Pancreas (tissue), 10 donors: ENCODE results near the gene C4B. TPM values are rescaled to one million over a fixed set of nuclear protein-coding genes. Genes with fewer than 3 reads are reported as not detected.

Experiments used
- ATAC-seq, 4 donors: fragments of 200-7000 bp; cut with Tn5 transposase; one replicate each; pipeline versions ENCODE4 v1.8.0 to v1.9.1; 2020; ENCODE audit warnings: mild to moderate bottlenecking in 4 of 4, moderate library complexity in 4 of 4
- DNase-seq, 6 donors: peaks; one replicate each; pipeline ENCODE4 v3.0.0-alpha.2; 2020
- FAIRE-seq: peaks from 2 replicates; lab custom pipeline; 2012; peaks lifted over from hg19 to GRCh38; lab: Jason Lieb, UNC
- H3K27ac ChIP-seq, 4 donors: fragments of 200-600 bp; sonication (generic); 1 replicate in 3 of 4; 2 replicates in 1 of 4; pipeline versions ENCODE4 v1.5.0 to v1.8.0; 2020
- H3K27me3 ChIP-seq, 4 donors: fragments of 200-600 bp; one replicate each; pipeline ENCODE4 v1.8.0; 2021
- H3K36me3 ChIP-seq, 3 donors: fragments of 200-600 bp; sonication (generic) in 1 of 3; one replicate each; pipeline versions ENCODE4 v1.5.0 to v1.8.0; 2020 to 2021
- H3K4me1 ChIP-seq, 3 donors: fragments of 200-600 bp; one replicate each; pipeline ENCODE4 v1.8.0; 2021
- H3K4me3 ChIP-seq, 4 donors: fragments of 200-600 bp; sonication (generic) in 2 of 4; one replicate each; pipeline versions ENCODE4 v1.5.0 to v1.8.0; 2020 to 2021
- H3K9me3 ChIP-seq, 4 donors: fragments of 200-600 bp; one replicate each; pipeline ENCODE4 v1.8.0; 2021
- CTCF ChIP-seq, 4 donors: fragments of 200-600 bp; sonication (generic) in 3 of 4; IDR thresholded peaks; one replicate each; pipeline versions ENCODE4 v1.5.0 to v1.8.0; 2021; ENCODE audit warnings: antibody characterized with exemption in 4 of 4
- WGBS, 2 donors: extraction: QIAGEN DNeasy Blood & Tissue Kit; methylation state at CpG; one replicate each; pipeline ENCODE4 v1.1.7; 2013; 5-methylcytosine and 5-hydroxymethylcytosine counted together
- intact Hi-C, 3 donors: fragments of 100-400 bp; cut with DNase I; formaldehyde crosslinking; loops; one replicate each; pipeline versions ENCODE4 v1.11.1 to v1.14.2; 2022
- polyA plus RNA-seq, 2 donors: library from polyadenylated mRNA; stranded (reverse); fragments of 200-250 nt; gene quantifications; one replicate each; pipeline ENCODE4 v1.2.3, GENCODE V29; 2013
- total RNA-seq, 6 donors: library from RNA; stranded (reverse); fragmentation: NEBNext Ultra II Directional in 4 of 6; extraction: Animal tissue kit (Norgen Biotek cat#: 25700) in 4 of 6; gene quantifications; one replicate each; pipeline versions ENCODE4 v1.2.1 to v1.2.4, GENCODE V29; 2021 to 2023
- donor health status: healthy with polysubstance abuse.
- donor health status: DM: no; HTN: no; CAD: no; lungs with moderate emphysema.
- donor health status: DM: no; HTN: no; CAD: no.
- donor health status: control.
- donor health status: control.
- donor health status: Bipolar disorder and iron deficiency.
- donor health status: DM: yes; HTN: yes; CAD: no.
- donor health status: DM: no; HTN: no; CAD: no.
- donor health status: DM: no; HTN: no; CAD: no.
- donor health status: DM: yes; HTN: yes; CAD: no.

Gene C4B
- total and polyA plus RNA-seq, 8 donors = 15.3 to 665 (median 141) TPM

- WGBS, 2 donors = 59 to 65% methylated on average over 22 of the region's 22 CpGs
- intact Hi-C loops = no loop called here
- TF ChIP-seq CTCF (IDR thresholded peaks at IDR 0.05) = no peak
- Histone ChIP-seq H3K4me1 (no peaks in the 10 kb centered on the region), H3K4me3 (no peak overlapping the region), H3K36me3 (no peaks in the 10 kb centered on the region), H3K27me3 (no peaks in the 10 kb centered on the region), H3K9me3 (no peaks in the 10 kb centered on the region), H3K27ac (no peak overlapping the region)
- FAIRE-seq (no peak), DNase-seq (peak in 1 of 6 donors; percentile 10), ATAC-seq (peak in 3 of 4 donors; percentile 32 to 47 (median 45))
These were observed 66.8 kb downstream of the C4B start for GRCh38 chr6:32081168-32081990.

GRCh38 chr6:32082478-32082877, 67.9 kb downstream of the C4B start:
- Histone ChIP-seq H3K4me3 (no peak overlapping the region), H3K4me1 (no peaks in the 10 kb centered on the region), H3K36me3 (no peaks in the 10 kb centered on the region), H3K9me3 (no peaks in the 10 kb centered on the region), H3K27ac (no peak overlapping the region), H3K27me3 (no peaks in the 10 kb centered on the region)
- intact Hi-C loops = no loop called here
- no peak for ATAC-seq
- FAIRE-seq = no peak
- no peak for DNase-seq
- no peak for TF ChIP-seq CTCF (IDR thresholded peaks at IDR 0.05)
- WGBS, 2 donors = 44 to 48% methylated on average over 6 of the region's 6 CpGs

- 52 to 70% methylated on average over 9 of the region's 9 CpGs for WGBS, 2 donors
- no peaks in the 10 kb centered on the region for H3K9me3 ChIP-seq
- no peaks in the 10 kb centered on the region for H3K27me3 ChIP-seq
- no peaks in the 10 kb centered on the region for H3K4me1 ChIP-seq
- no peak overlapping the region for H3K4me3 ChIP-seq
- FAIRE-seq = no peak
- ATAC-seq = peak in 2 of 4 donors; percentile 12 to 39
- DNase-seq = no peak
- intact Hi-C loops = no loop called here
- no peak for TF ChIP-seq CTCF (IDR thresholded peaks at IDR 0.05)
- no peaks in the 10 kb centered on the region for H3K36me3 ChIP-seq
- no peak overlapping the region for H3K27ac ChIP-seq
These were observed 68.3 kb downstream of the C4B start for GRCh38 chr6:32082935-32083334.

GRCh38 chr6:32083812-32084768, 69.5 kb downstream of the C4B start:
- 70 to 82% methylated on average over 22 of the region's 22 CpGs for WGBS, 2 donors
- DNase-seq (peak in 1 of 6 donors; percentile 43), ATAC-seq (no peak), FAIRE-seq (no peak)
- no peak overlapping the region for H3K4me3 ChIP-seq
- no peaks in the 10 kb centered on the region for H3K9me3 ChIP-seq
- no peak for TF ChIP-seq CTCF (IDR thresholded peaks at IDR 0.05)
- intact Hi-C loops = no loop called here
- no peaks in the 10 kb centered on the region for H3K36me3 ChIP-seq
- no peaks in the 10 kb centered on the region for H3K4me1 ChIP-seq
- H3K27ac ChIP-seq = no peak overlapping the region
- H3K27me3 ChIP-seq = no peaks in the 10 kb centered on the region
